Epithelial cell of proximal tubule (primary cell): ENCODE data around the gene ZDHHC1. TPM values are rescaled to one million over a fixed set of nuclear protein-coding genes. Genes with fewer than 3 reads are reported as not detected.

Experiments
- DNase-seq: peaks from one replicate; pipeline ENCODE4 v3.0.0-alpha.2; 2011; ENCODE audit warnings: low read depth
- H3K4me3 ChIP-seq: 2 replicates; pipeline ENCODE4 v1.5.1; 2011; ENCODE audit warnings: low read depth, mild to moderate bottlenecking, low read length
- CTCF ChIP-seq: conservative IDR thresholded peaks from 2 replicates; pipeline ENCODE4 v1.5.1; 2012; ENCODE audit warnings: low read depth, mild to moderate bottlenecking, low read length
- total RNA-seq: library from RNA; depleted of rRNA; stranded (reverse); fragments of >200 nt; gene quantifications from 2 replicates; pipeline ENCODE4 v1.2.3, GENCODE V29; 2015

ZDHHC1 gene
- total RNA-seq, 1 donor from 2014 or later = 7.3 TPM

GRCh38 chr16:67349172-67349571 lies 67.1 kb downstream of the ZDHHC1 start:
- TF ChIP-seq CTCF = peak; percentile 57
- no peak overlapping the region for H3K4me3 ChIP-seq
- DNase-seq = no peak

- no peak for DNase-seq
- no peak for TF ChIP-seq CTCF
- H3K4me3 ChIP-seq = no peak overlapping the region
Observed at GRCh38 chr16:67346341-67346740, 69.9 kb downstream of the ZDHHC1 start.

GRCh38 chr16:67345401-67345800 lies 70.9 kb downstream of the ZDHHC1 start:
- DNase-seq = no peak
- no peak for TF ChIP-seq CTCF

More at GRCh38 chr16:67345401-67345800, 70.9 kb downstream of the ZDHHC1 start:
- H3K4me3 ChIP-seq = no peak overlapping the region

Other genes with a start within 250 kb of the ZDHHC1 start
- 12.5 and 39.4 TPM in 2 replicates for gene NOL3, start 245.9 kb downstream of the ZDHHC1 start, total RNA-seq
- 5.1 and 11.4 TPM in 2 replicates for gene MATCAP1, start 232.5 kb downstream of the ZDHHC1 start, total RNA-seq
- 1.2 TPM in 1 of 2 replicates, not detected in the other for gene EXOC3L1, start 226.3 kb downstream of the ZDHHC1 start, total RNA-seq
- gene E2F4, start 224.3 kb downstream of the ZDHHC1 start, total RNA-seq = 78.9 and 108 TPM in 2 replicates
- 4.0 and 11.0 TPM in 2 replicates for gene ELMO3, start 217.3 kb downstream of the ZDHHC1 start, total RNA-seq
- gene TMEM208, start 189.3 kb downstream of the ZDHHC1 start, total RNA-seq = 49.0 and 54.8 TPM in 2 replicates
- 16.4 and 20.1 TPM in 2 replicates for gene FHOD1, start 169.0 kb downstream of the ZDHHC1 start, total RNA-seq
- gene SLC9A5, start 167.5 kb downstream of the ZDHHC1 start, total RNA-seq = 0.14 and 0.23 TPM in 2 replicates
- 6.6 and 10.2 TPM in 2 replicates for gene PLEKHG4, start 136.9 kb downstream of the ZDHHC1 start, total RNA-seq
- gene KCTD19, start 89.7 kb downstream of the ZDHHC1 start, total RNA-seq = 0.14 and 0.35 TPM in 2 replicates
- 0.07 and 0.52 TPM in 2 replicates for gene LRRC36, start 89.7 kb downstream of the ZDHHC1 start, total RNA-seq
- 0.36 TPM in 1 of 2 replicates, not detected in the other for gene TPPP3, start 23.0 kb downstream of the ZDHHC1 start, total RNA-seq
- 1.2 and 2.2 TPM in 2 replicates for gene HSD11B2, start 14.6 kb upstream of the ZDHHC1 start, total RNA-seq
- gene ATP6V0D1, start 64.7 kb upstream of the ZDHHC1 start, total RNA-seq = 97.9 and 120 TPM in 2 replicates
- gene AGRP, start 67.1 kb upstream of the ZDHHC1 start, total RNA-seq = not detected in 2 replicates
- gene RIPOR1, start 112.4 kb upstream of the ZDHHC1 start, total RNA-seq = 44.5 and 74.9 TPM in 2 replicates
- 25.9 and 32.0 TPM in 2 replicates for gene CTCF, start 146.0 kb upstream of the ZDHHC1 start, total RNA-seq
- gene CARMIL2, start 228.7 kb upstream of the ZDHHC1 start, total RNA-seq = 1.3 and 2.7 TPM in 2 replicates
- gene ACD, start 243.8 kb upstream of the ZDHHC1 start, total RNA-seq = 71.6 and 73.2 TPM in 2 replicates
- 13.3 and 15.9 TPM in 2 replicates for gene PARD6A, start 244.5 kb upstream of the ZDHHC1 start, total RNA-seq